ENCODE measurements around the gene DNAJC1.

Gene DNAJC1

DNA sequence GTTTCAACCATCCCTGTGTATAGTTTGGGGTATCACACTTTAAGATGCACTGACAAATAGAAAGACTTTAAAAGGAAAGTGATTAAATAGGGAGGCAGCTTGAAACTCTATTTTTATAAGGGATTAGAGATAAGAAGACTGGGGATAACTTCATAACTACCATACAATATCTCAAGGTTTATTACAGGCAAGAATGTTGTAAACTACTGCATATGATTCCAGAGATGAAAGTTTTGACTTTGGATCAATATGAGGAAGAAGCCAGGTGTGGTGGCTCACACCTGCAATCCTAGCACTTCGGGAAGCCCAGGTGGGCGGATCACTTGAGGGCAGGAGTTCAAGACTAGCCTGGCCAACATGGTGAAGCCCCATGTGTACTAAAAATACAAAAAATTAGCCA is 96.1 kb downstream of the DNAJC1 start:
- ChIA-PET CTCF (interaction anchor here (0.6 kb wide), 1 partner anchor 352 kb away, joined by 3 read pairs; no protein-coding TSS in a partner anchor), POLR2A (no interaction called here)
- TF ChIP-seq ZNF335 (tag by site-specific recombination; conservative IDR thresholded peaks at IDR 0.05) (no peak), OVOL3 (tag by site-specific recombination; IDR thresholded peaks at IDR 0.05) (no peak), ZNF112 (tag by site-specific recombination; IDR thresholded peaks at IDR 0.05) (no peak), REPIN1 (tag by site-specific recombination; IDR thresholded peaks at IDR 0.05; ENCODE audit: low read depth) (no peak), ZNF214 (tag by site-specific recombination; IDR thresholded peaks at IDR 0.05; ENCODE audit: borderline replicate concordance) (no peak), ZNF76 (tag by site-specific recombination; IDR thresholded peaks at IDR 0.05; ENCODE audit: borderline replicate concordance, low read depth) (no peak), ZBTB48 (tag by site-specific recombination; IDR thresholded peaks at IDR 0.05) (no peak)
- TF ChIP-seq, protein P1, sequence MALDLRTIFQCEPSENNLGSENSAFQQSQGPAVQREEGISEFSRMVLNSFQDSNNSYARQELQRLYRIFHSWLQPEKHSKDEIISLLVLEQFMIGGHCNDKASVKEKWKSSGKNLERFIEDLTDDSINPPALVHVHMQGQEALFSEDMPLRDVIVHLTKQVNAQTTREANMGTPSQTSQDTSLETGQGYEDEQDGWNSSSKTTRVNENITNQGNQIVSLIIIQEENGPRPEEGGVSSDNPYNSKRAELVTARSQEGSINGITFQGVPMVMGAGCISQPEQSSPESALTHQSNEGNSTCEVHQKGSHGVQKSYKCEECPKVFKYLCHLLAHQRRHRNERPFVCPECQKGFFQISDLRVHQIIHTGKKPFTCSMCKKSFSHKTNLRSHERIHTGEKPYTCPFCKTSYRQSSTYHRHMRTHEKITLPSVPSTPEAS (tag by site-specific recombination; IDR thresholded peaks at IDR 0.05), result no peak
- H3K4me1 ChIP-seq (ENCODE audit: control insufficient read depth, insufficient read depth, low read length), result no peaks in the 10 kb centered on the region
- H3K36me3 ChIP-seq (ENCODE audit: control insufficient read depth in 2 of 2, insufficient read depth in 1 of 2, low read length in 2 of 2), result peaks cover 3 to 7% of the 10 kb centered on the region in 2 experiments; a peak in 2 of 3 replicates
- no peak overlapping the region for H3K4me3 ChIP-seq (ENCODE audit: low read depth, low read length)
- no peaks in the 10 kb centered on the region for H3K9me3 ChIP-seq (ENCODE audit: control insufficient read depth, insufficient read depth, low read depth, low read length)
- no peak overlapping the region for H3K27ac ChIP-seq (ENCODE audit: extremely low read depth, low read depth, low read length)

DNA sequence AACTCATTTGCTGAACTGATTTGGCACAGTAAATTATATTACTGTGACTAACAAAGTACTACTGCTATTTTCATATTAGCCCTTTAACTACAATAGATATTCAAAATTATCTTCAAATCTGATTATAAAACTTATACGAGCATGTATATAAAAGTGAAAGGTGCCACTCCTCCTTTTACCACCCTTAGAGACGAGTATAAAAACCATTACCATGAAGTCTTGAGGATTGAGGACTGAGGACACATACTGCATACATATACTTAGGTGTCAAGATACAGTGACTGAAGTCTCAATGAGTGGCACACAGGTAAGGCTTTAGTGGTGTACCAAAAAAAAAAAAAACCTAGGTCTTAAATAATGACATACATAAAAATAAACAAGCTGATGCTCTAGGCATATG is 98.6 kb downstream of the DNAJC1 start:
- Histone ChIP-seq H3K27ac (ENCODE audit: extremely low read depth, low read depth, low read length) (no peak overlapping the region), H3K36me3 (ENCODE audit: control insufficient read depth in 2 of 2, insufficient read depth in 1 of 2, low read length in 2 of 2) (peaks cover 3 to 7% of the 10 kb centered on the region in 2 experiments), H3K4me1 (ENCODE audit: control insufficient read depth, insufficient read depth, low read length) (no peaks in the 10 kb centered on the region), H3K4me3 (ENCODE audit: low read depth, low read length) (no peak overlapping the region), H3K9me3 (ENCODE audit: control insufficient read depth, insufficient read depth, low read depth, low read length) (no peaks in the 10 kb centered on the region)
- TF ChIP-seq SETDB1 (IDR thresholded peaks at IDR 0.05; ENCODE audit: insufficient read length, low read length) (no peak), REPIN1 (tag by site-specific recombination; IDR thresholded peaks at IDR 0.05; ENCODE audit: low read depth) (no peak), ZBTB48 (tag by site-specific recombination; IDR thresholded peaks at IDR 0.05) (no peak), ZNF184 (tag by site-specific recombination; IDR thresholded peaks at IDR 0.05) (no peak), ZNF624 (tag by site-specific recombination; IDR thresholded peaks at IDR 0.05) (no peak), ZNF132 (tag by site-specific recombination; IDR thresholded peaks at IDR 0.05; ENCODE audit: borderline replicate concordance) (no peak)
- TF ChIP-seq, protein P2, sequence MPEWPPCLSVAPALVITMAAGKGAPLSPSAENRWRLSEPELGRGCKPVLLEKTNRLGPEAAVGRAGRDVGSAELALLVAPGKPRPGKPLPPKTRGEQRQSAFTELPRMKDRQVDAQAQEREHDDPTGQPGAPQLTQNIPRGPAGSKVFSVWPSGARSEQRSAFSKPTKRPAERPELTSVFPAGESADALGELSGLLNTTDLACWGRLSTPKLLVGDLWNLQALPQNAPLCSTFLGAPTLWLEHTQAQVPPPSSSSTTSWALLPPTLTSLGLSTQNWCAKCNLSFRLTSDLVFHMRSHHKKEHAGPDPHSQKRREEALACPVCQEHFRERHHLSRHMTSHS (tag by site-specific recombination; IDR thresholded peaks at IDR 0.05), result no peak
- POLR2A ChIA-PET, result no interaction called here
- CTCF ChIA-PET, result interaction anchor here (0.6 kb wide), 2 partner anchors 154 to 218 kb away, joined by 4 read pairs; no protein-coding TSS in a partner anchor

DNA sequence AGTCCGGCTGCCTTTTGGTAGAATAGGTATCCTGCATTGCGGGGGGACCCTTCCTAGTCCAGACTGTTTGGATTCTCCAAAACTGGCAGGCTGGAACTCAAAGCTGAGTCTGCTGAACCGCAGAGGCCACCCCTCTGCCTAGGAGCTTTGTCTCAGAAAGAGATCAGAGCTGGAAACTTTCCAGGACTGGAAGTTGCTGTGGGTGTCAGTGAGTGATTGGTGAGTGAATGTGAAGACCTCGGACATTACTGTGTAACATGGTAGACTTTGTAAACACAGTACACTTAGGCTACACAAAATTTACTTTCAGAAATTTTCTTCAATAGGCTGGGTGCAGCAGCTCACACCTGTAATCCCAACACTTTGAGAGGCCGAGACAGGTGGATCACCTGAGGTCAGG is 103.8 kb downstream of the DNAJC1 start:
- POLR2A ChIA-PET, result no interaction called here
- CTCF ChIA-PET, result no interaction called here
- no peaks in the 10 kb centered on the region for H3K4me1 ChIP-seq (ENCODE audit: control insufficient read depth, insufficient read depth, low read length)
- no peaks in the 10 kb centered on the region for H3K9me3 ChIP-seq (ENCODE audit: control insufficient read depth, insufficient read depth, low read depth, low read length)
- H3K36me3 ChIP-seq (ENCODE audit: control insufficient read depth in 2 of 2, insufficient read depth in 1 of 2, low read length in 2 of 2), result peaks cover 3 to 7% of the 10 kb centered on the region in 2 experiments
- no peak overlapping the region for H3K4me3 ChIP-seq (ENCODE audit: low read depth, low read length)
- H3K27ac ChIP-seq (ENCODE audit: extremely low read depth, low read depth, low read length), result no peak overlapping the region
- TF ChIP-seq, protein P3, sequence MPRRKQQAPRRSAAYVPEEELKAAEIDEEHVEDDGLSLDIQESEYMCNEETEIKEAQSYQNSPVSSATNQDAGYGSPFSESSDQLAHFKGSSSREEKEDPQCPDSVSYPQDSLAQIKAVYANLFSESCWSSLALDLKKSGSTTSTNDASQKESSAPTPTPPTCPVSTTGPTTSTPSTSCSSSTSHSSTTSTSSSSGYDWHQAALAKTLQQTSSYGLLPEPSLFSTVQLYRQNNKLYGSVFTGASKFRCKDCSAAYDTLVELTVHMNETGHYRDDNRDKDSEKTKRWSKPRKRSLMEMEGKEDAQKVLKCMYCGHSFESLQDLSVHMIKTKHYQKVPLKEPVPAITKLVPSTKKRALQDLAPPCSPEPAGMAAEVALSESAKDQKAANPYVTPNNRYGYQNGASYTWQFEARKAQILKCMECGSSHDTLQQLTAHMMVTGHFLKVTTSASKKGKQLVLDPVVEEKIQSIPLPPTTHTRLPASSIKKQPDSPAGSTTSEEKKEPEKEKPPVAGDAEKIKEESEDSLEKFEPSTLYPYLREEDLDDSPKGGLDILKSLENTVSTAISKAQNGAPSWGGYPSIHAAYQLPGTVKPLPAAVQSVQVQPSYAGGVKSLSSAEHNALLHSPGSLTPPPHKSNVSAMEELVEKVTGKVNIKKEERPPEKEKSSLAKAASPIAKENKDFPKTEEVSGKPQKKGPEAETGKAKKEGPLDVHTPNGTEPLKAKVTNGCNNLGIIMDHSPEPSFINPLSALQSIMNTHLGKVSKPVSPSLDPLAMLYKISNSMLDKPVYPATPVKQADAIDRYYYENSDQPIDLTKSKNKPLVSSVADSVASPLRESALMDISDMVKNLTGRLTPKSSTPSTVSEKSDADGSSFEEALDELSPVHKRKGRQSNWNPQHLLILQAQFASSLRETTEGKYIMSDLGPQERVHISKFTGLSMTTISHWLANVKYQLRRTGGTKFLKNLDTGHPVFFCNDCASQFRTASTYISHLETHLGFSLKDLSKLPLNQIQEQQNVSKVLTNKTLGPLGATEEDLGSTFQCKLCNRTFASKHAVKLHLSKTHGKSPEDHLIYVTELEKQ (tag by site-specific recombination; IDR thresholded peaks at IDR 0.05; ENCODE audit: borderline replicate concordance), result no peak
- no peak for TF ChIP-seq KLF16 (tag by site-specific recombination; IDR thresholded peaks at IDR 0.05)
- TF ChIP-seq ZFP37 (tag by site-specific recombination; IDR thresholded peaks at IDR 0.05), result no peak
- no peak for TF ChIP-seq SP7 (tag by site-specific recombination; IDR thresholded peaks at IDR 0.05)
- TF ChIP-seq ZNF792 (tag by site-specific recombination; IDR thresholded peaks at IDR 0.05), result no peak
- TF ChIP-seq ZFHX2 (tag by site-specific recombination; conservative IDR thresholded peaks at IDR 0.05), result no peak
- no peak for TF ChIP-seq SALL2 (tag by site-specific recombination; IDR thresholded peaks at IDR 0.05; ENCODE audit: borderline replicate concordance)
